Measurements from ENCODE around the gene SKA1.
"Not testable (repeated sequence)": the region's sequence is repeated elsewhere in the genome, so short reads cannot be mapped to it uniquely, and the experiment has no call there.

- TF ChIP-seq POLR2A (IDR thresholded peaks at IDR 0.05; ENCODE audit: low read length); GATA1 (IDR thresholded peaks at IDR 0.05; ENCODE audit: low read depth, low read length): not testable (repeated sequence)
Measured at GRCh38 chr18:50417705-50418104, 42.9 kb downstream of the SKA1 start.
